AG09309 (cell line): ENCODE data around the gene CHI3L1.

Experiments used
- DNase-seq: peaks from one replicate; pipeline ENCODE4 v3.0.0-alpha.2; 2010; ENCODE audit warnings: low read depth
- H3K4me3 ChIP-seq: 2 replicates; pipeline ENCODE4 v1.5.1; 2011; ENCODE audit warnings: mild to moderate bottlenecking, low read depth, low read length, moderate library complexity; ENCODE audit not compliant: control insufficient read depth
- CTCF ChIP-seq: IDR thresholded peaks from 2 replicates; pipeline ENCODE4 v1.5.1; 2011; ENCODE audit warnings: mild to moderate bottlenecking, low read depth, low read length, inconsistent platforms; ENCODE audit not compliant: insufficient read depth, control insufficient read depth; ENCODE audit errors: missing control alignments

The CHI3L1 gene

GRCh38 chr1:203185061-203185461 is 1.4 kb downstream of the CHI3L1 start:
- no peak for DNase-seq
- TF ChIP-seq CTCF = no peak
- no peak overlapping the region for H3K4me3 ChIP-seq

- TF ChIP-seq CTCF = no peak
- H3K4me3 ChIP-seq = no peak overlapping the region
- no peak for DNase-seq
These were observed 2.0 kb downstream of the CHI3L1 start for GRCh38 chr1:203184467-203184866.

- TF ChIP-seq CTCF = no peak
- no peak for DNase-seq
- no peak overlapping the region for H3K4me3 ChIP-seq
These were observed 2.7 kb downstream of the CHI3L1 start for GRCh38 chr1:203183828-203184227.

- no peak overlapping the region for H3K4me3 ChIP-seq
- no peak for TF ChIP-seq CTCF
- DNase-seq = no peak
These were observed 4.0 kb downstream of the CHI3L1 start for GRCh38 chr1:203182387-203182953.

GRCh38 chr1:203181586-203182386 is 4.7 kb downstream of the CHI3L1 start:
- H3K4me3 ChIP-seq = no peak overlapping the region
- no peak for DNase-seq
- TF ChIP-seq CTCF = no peak

GRCh38 chr1:203180611-203181330 is 5.7 kb downstream of the CHI3L1 start:
- H3K4me3 ChIP-seq = no peak overlapping the region
- TF ChIP-seq CTCF = no peak
- DNase-seq = no peak
